HG02943 (cell line): Measurements from ENCODE around the gene TTC7B.

ENCODE experiments used
- ATAC-seq: cut with Tn5 transposase; IDR thresholded peaks from one replicate; pipeline ENCODE4 v1.9.1; 2021; ENCODE audit warnings: mild to moderate bottlenecking, low read depth, moderate library complexity; ENCODE audit not compliant: unreplicated experiment

The TTC7B gene

GRCh38 chr14:90626550-90626949, 189.7 kb downstream of the TTC7B start:
- ATAC-seq, result no peak

- ATAC-seq, result no peak
These were observed 190.8 kb downstream of the TTC7B start for GRCh38 chr14:90625445-90625844.

- ATAC-seq, result no peak
These were observed 191.4 kb downstream of the TTC7B start for GRCh38 chr14:90624732-90625400.

- no peak for ATAC-seq
These were observed 192.0 kb downstream of the TTC7B start for GRCh38 chr14:90624227-90624626.

- no peak for ATAC-seq
These were observed 195.0 kb downstream of the TTC7B start for GRCh38 chr14:90621201-90621600.

GRCh38 chr14:90620568-90621077, 195.6 kb downstream of the TTC7B start:
- no peak for ATAC-seq

GRCh38 chr14:90619911-90620310, 196.3 kb downstream of the TTC7B start:
- no peak for ATAC-seq

GRCh38 chr14:90617961-90618360, 198.3 kb downstream of the TTC7B start:
- ATAC-seq, result no peak

- ATAC-seq, result no peak
These were observed 199.3 kb downstream of the TTC7B start for GRCh38 chr14:90616881-90617280.

- ATAC-seq, result no peak
These were observed 199.9 kb downstream of the TTC7B start for GRCh38 chr14:90616313-90616712.

- ATAC-seq, result no peak
These were observed 200.6 kb downstream of the TTC7B start for GRCh38 chr14:90615517-90616060.

- no peak for ATAC-seq
These were observed 201.3 kb downstream of the TTC7B start for GRCh38 chr14:90614696-90615516.

GRCh38 chr14:90613997-90614396, 202.2 kb downstream of the TTC7B start:
- no peak for ATAC-seq

- ATAC-seq, result no peak
These were observed 202.8 kb downstream of the TTC7B start for GRCh38 chr14:90613453-90613852.

- ATAC-seq, result no peak
These were observed 203.4 kb downstream of the TTC7B start for GRCh38 chr14:90612801-90613200.

GRCh38 chr14:90611936-90612335, 204.3 kb downstream of the TTC7B start:
- no peak for ATAC-seq

- no peak for ATAC-seq
These were observed 204.7 kb downstream of the TTC7B start for GRCh38 chr14:90611501-90611900.

- no peak for ATAC-seq
These were observed 205.7 kb downstream of the TTC7B start for GRCh38 chr14:90610346-90611040.

- ATAC-seq, result no peak
These were observed 206.9 kb downstream of the TTC7B start for GRCh38 chr14:90609376-90609775.

- ATAC-seq, result no peak
These were observed 207.3 kb downstream of the TTC7B start for GRCh38 chr14:90608929-90609341.

GRCh38 chr14:90608281-90608680, 207.9 kb downstream of the TTC7B start:
- ATAC-seq, result no peak
